Heart left ventricle (tissue), 16 donors: ENCODE results near the gene NCAPD2. TPM values are rescaled to one million over a fixed set of nuclear protein-coding genes. Genes with fewer than 3 reads are reported as not detected.

Experiments
- ATAC-seq, 4 donors: fragments of 200-7000 bp; cut with Tn5 transposase; one replicate each; pipeline ENCODE4 v1.9.1; 2020 to 2022; ENCODE audit warnings: moderate library complexity in 4 of 4, mild to moderate bottlenecking in 3 of 4, moderate number of reproducible peaks in 1 of 4
- DNase-seq, 5 donors: peaks; one replicate each; pipeline ENCODE4 v3.0.0-alpha.2; 2020
- H3K27ac ChIP-seq, 12 donors: fragments of 200-600 bp; sonication (generic) in 4 of 12; one replicate each; pipeline versions ENCODE4 v1.5.0 to v1.8.0; 2016 to 2022; ENCODE audit warnings: mild to moderate bottlenecking in 2 of 12
- H3K27me3 ChIP-seq, 9 donors: fragments of 200-600 bp; sonication (generic) in 2 of 9; one replicate each; pipeline versions ENCODE4 v1.5.1 to v1.8.0; 2016 to 2022; ENCODE audit warnings: mild to moderate bottlenecking in 3 of 9
- H3K36me3 ChIP-seq, 9 donors: fragments of 200-600 bp; sonication (generic) in 2 of 9; one replicate each; pipeline versions ENCODE4 v1.5.0 to v1.8.0; 2018 to 2022; ENCODE audit warnings: mild to moderate bottlenecking in 2 of 9
- H3K4me1 ChIP-seq, 12 donors: fragments of 200-600 bp; sonication (generic) in 4 of 12; one replicate each; pipeline versions ENCODE4 v1.5.0 to v1.8.0; 2016 to 2022; ENCODE audit warnings: mild to moderate bottlenecking in 3 of 12
- H3K4me3 ChIP-seq, 12 donors: fragments of 200-600 bp; sonication (generic) in 4 of 12; one replicate each; pipeline versions ENCODE4 v1.5.0 to v1.8.0; 2017 to 2022; ENCODE audit warnings: mild to moderate bottlenecking in 9 of 12, moderate library complexity in 4 of 12
- H3K9me3 ChIP-seq, 12 donors: fragments of 200-600 bp; sonication (generic) in 4 of 12; one replicate each; pipeline versions ENCODE4 v1.5.0 to v1.8.0; 2016 to 2022; ENCODE audit warnings: mild to moderate bottlenecking in 1 of 12
- CTCF ChIP-seq, 12 donors: fragments of 200-600 bp; sonication (generic) in 4 of 12; IDR thresholded peaks; one replicate each; pipeline versions ENCODE4 v1.5.0 to v1.8.0; 2018 to 2022; ENCODE audit warnings: antibody characterized with exemption in 12 of 12, mild to moderate bottlenecking in 5 of 12
- POLR2A ChIP-seq, 2 donors: fragments of 450-650 bp; IDR thresholded peaks; one replicate each; pipeline ENCODE4 v1.6.1; 2017; ENCODE audit warnings: antibody characterized with exemption in 2 of 2, mild to moderate bottlenecking in 2 of 2, moderate library complexity in 2 of 2
- WGBS, 4 donors: extraction: QIAGEN DNeasy Blood & Tissue Kit in 2 of 4; methylation state at CpG; one replicate each; pipeline versions ENCODE4 v1.1.5 to v1.1.7; 2013 to 2018; 5-methylcytosine and 5-hydroxymethylcytosine counted together
- intact Hi-C, 10 donors: fragments of 100-400 bp; cut with DNase I; formaldehyde crosslinking; loops; one replicate each; pipeline versions ENCODE4 v1.11.1 to v1.14.2; 2022
- polyA plus RNA-seq, 2 donors: library from polyadenylated mRNA; stranded (reverse); fragments of 200-250 nt; gene quantifications; one replicate each; pipeline ENCODE4 v1.2.3, GENCODE V29; 2013
- total RNA-seq, 9 donors: library from RNA; depleted of rRNA in 2 of 9; stranded (reverse); fragments of >200 nt in 2 of 9; fragmentation: NEBNext Ultra II Directional in 3 of 9; extraction: Animal tissue kit (Norgen Biotek cat#: 25700) in 3 of 9; gene quantifications; one replicate each; pipeline versions ENCODE4 v1.1.0 to v1.2.4, GENCODE V29; 2016 to 2023
- donor health status: ischemic (EF 13 %, LVEDD 7.1; RV severe dilation, severe dysfunction).
- donor health status: healthy with polysubstance abuse.
- donor health status: DM: no; HTN: yes; CAD: no.
- donor health status: DM: no; HTN: no; CAD: no.
- donor health status: ischemic (EF 25% LVEDD 6.9; RV normal size, moderate dysfunction).
- donor health status: ischemic (EF 25% LVEDD 5.7; RV mildly dilated, moderate dysfunction).
- donor health status: healthy.
- donor health status: DM: yes; HTN: yes; CAD: no.
- donor health status: ischemic (EF 35%, LVEDD 5.7; RV mildly dilated, moderate dysfunction).
- donor health status: nonischemic (EF 11% LVEDD 7.7; RV severe dilation, severe dysfunction).
- donor health status: DM: yes; HTN: yes; CAD: no.
- donor health status: PGD.
- donor health status: ischemic (EF 29% LVEDD 5.4; RV normal size, mild dysfunction).
- donor health status: nonischemic (EF 23%, LVEDD 6.1; RV moderate dilation, normal function).

Gene NCAPD2
- total and polyA plus RNA-seq, 11 donors: 3.3 to 22.4 (median 11.3) TPM

GRCh38 chr12:6460751-6461371 lies 33.0 kb upstream of the NCAPD2 start:
- 71 to 76% (median 75%) methylated on average over 10 of the region's 10 CpGs for WGBS, 4 donors
- no peaks in the 10 kb centered on the region for H3K27me3 ChIP-seq
- DNase-seq (no peak), ATAC-seq (peak; percentile 78 to 79 (median 78))
- H3K36me3 ChIP-seq: peaks cover 0 to 97% (median 92%) of the 10 kb centered on the region in 9 donors
- peak overlapping the region in 10 of 12 donors; percentile 24 to 84 (median 58) for H3K27ac ChIP-seq
- H3K9me3 ChIP-seq: no peaks in the 10 kb centered on the region
- peak overlapping the region in 1 of 12 donors; percentile 29 for H3K4me3 ChIP-seq
- H3K4me1 ChIP-seq: peaks cover 0 to 65% (median 15%) of the 10 kb centered on the region in 12 donors
- no peak for TF ChIP-seq POLR2A (IDR thresholded peaks at IDR 0.05)
- no peak for TF ChIP-seq CTCF (IDR thresholded peaks at IDR 0.05)
- intact Hi-C loops: loop anchor here in 4 of 10 donors (5.0 to 10.0 kb wide), 4 partner anchors 39 to 144 kb away; no protein-coding TSS in a partner anchor

GRCh38 chr12:6461401-6462233 lies 32.3 kb upstream of the NCAPD2 start:
- no peak for TF ChIP-seq CTCF (IDR thresholded peaks at IDR 0.05)
- no peak for TF ChIP-seq POLR2A (IDR thresholded peaks at IDR 0.05)
- Histone ChIP-seq H3K4me3 (peak overlapping the region in 1 of 12 donors; percentile 29), H3K36me3 (peaks cover 0 to 97% (median 92%) of the 10 kb centered on the region in 9 donors), H3K27ac (peak overlapping the region in 10 of 12 donors; percentile 24 to 84 (median 58)), H3K4me1 (peaks cover 0 to 72% (median 15%) of the 10 kb centered on the region in 12 donors), H3K9me3 (no peaks in the 10 kb centered on the region), H3K27me3 (no peaks in the 10 kb centered on the region)
- 65 to 80% (median 68%) methylated on average over 15 of the region's 15 CpGs for WGBS, 4 donors
- ATAC-seq (peak in 3 of 4 donors; percentile 15 to 64 (median 23)), DNase-seq (peak; percentile 44 to 71 (median 48))
- intact Hi-C loops: loop anchor here in 4 of 10 donors (5.0 to 10.0 kb wide), 4 partner anchors 39 to 144 kb away; no protein-coding TSS in a partner anchor

GRCh38 chr12:6462234-6462995 lies 31.5 kb upstream of the NCAPD2 start:
- peak overlapping the region in 6 of 12 donors; percentile 4 to 84 (median 65) for H3K27ac ChIP-seq
- TF ChIP-seq POLR2A (IDR thresholded peaks at IDR 0.05) (no peak), CTCF (IDR thresholded peaks at IDR 0.05) (no peak)
- DNase-seq (no peak), ATAC-seq (no peak)
- intact Hi-C loops: loop anchor here in 4 of 10 donors (5.0 to 10.0 kb wide), 4 partner anchors 40 to 145 kb away; no protein-coding TSS in a partner anchor
- H3K36me3 ChIP-seq: peaks cover 0 to 92% (median 84%) of the 10 kb centered on the region in 9 donors
- no peaks in the 10 kb centered on the region for H3K9me3 ChIP-seq
- H3K4me1 ChIP-seq: peaks cover 0 to 76% (median 15%) of the 10 kb centered on the region in 12 donors
- WGBS, 4 donors: 84 to 87% (median 86%) methylated on average over 14 of the region's 14 CpGs
- no peaks in the 10 kb centered on the region for H3K27me3 ChIP-seq
- H3K4me3 ChIP-seq: no peak overlapping the region
